Measurements from ENCODE around the gene SEMA3G.

Gene SEMA3G

DNA sequence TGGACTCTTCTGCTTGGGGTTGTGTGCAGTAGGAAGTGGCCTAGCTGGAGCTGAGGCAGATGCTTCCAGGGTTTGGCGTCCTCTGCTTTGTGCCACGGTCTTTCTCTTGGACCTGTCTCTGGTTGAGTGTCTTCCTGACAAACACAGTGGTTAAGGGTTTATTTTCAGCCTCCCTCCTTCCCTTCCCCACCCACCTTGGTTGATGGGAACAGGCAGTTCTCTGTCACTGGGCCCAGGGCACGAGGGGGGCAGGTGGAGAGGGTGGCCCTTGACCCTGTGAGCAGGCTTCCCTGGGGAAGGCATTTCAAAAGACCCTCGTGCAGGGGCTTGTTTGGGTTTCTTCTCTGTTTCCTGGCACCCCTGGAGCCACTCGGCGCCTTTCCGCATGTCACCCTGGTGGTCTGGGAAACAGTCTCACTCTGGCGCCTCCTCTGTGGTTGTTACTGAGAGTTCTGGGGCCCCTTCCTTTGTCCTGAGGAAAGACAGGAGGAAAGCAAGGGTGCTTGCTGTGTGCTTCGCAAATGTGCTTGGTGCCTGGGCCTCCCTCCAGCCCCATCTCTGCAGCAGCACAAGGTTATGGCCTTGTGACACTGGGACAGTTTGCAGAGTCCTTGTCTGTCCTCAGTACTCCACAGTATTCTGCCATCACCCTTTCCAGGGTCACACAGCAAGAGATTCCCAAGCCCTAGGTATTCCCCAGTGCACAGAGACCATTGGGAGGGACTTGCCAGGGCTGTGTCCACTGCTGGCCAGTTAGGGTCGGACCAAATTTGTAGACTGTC is 40.0 kb upstream of the SEMA3G start:
- ChIA-PET CTCF (no interaction called here), POLR2A (no interaction called here)
- TF ChIP-seq, protein P1, sequence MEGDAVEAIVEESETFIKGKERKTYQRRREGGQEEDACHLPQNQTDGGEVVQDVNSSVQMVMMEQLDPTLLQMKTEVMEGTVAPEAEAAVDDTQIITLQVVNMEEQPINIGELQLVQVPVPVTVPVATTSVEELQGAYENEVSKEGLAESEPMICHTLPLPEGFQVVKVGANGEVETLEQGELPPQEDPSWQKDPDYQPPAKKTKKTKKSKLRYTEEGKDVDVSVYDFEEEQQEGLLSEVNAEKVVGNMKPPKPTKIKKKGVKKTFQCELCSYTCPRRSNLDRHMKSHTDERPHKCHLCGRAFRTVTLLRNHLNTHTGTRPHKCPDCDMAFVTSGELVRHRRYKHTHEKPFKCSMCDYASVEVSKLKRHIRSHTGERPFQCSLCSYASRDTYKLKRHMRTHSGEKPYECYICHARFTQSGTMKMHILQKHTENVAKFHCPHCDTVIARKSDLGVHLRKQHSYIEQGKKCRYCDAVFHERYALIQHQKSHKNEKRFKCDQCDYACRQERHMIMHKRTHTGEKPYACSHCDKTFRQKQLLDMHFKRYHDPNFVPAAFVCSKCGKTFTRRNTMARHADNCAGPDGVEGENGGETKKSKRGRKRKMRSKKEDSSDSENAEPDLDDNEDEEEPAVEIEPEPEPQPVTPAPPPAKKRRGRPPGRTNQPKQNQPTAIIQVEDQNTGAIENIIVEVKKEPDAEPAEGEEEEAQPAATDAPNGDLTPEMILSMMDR (IDR thresholded peaks at IDR 0.05; ENCODE audit: insufficient read depth, low read length, missing control alignments), result no peak
- no peak for DNase-seq (ENCODE audit: low read depth, low spot score)
- H3K4me3 ChIP-seq (ENCODE audit: low read depth, low read length), result no peak overlapping the region

DNA sequence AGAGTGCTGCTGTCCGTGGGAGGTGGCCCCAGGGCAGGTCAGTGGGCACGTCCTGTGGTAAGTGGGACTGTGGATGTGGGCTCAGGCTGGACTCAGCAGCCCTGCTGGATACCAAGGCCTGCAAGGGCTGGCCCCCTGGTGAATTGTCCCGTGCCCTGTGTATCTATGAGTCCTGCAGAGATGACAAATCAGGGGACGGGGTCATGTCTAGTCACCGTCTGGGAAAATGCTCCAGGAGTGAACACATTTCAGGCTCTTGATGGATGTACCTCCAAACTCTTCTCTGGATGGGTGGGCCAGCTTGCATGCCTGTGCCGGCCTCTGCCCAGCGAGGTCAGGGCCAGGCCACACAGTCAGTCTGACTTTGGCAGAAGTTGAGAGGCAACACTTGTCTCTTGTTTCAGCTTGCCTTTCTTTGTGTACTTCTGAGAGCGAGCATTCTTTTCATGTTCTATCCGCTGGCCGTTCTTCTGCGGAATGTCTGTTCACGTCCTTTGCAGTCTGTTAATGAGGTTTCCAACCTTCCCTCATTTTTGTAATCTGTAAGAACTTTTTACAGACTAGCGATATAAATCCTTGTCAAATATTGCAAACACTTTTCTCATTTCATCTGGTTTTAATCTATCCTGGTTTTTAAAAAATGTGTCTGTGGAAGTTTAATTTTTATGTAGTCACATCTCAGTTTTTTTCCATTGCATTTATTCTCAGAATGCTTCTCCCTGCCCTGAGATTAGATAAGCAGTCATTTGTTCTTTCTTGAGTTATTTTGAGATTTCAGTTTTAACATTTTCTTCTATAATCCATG is 38.9 kb upstream of the SEMA3G start:
- TF ChIP-seq, protein P1 (IDR thresholded peaks at IDR 0.05; ENCODE audit: insufficient read depth, low read length, missing control alignments), result no peak
- POLR2A ChIA-PET, result no interaction called here
- H3K4me3 ChIP-seq (ENCODE audit: low read depth, low read length), result no peak overlapping the region
- CTCF ChIA-PET, result interaction anchor here (0.8 to 1.6 kb wide), 2 partner anchors 13 to 27 kb away, joined by 3 to 5 read pairs; no protein-coding TSS in a partner anchor
- peak; percentile 42 for DNase-seq (ENCODE audit: low read depth, low spot score)

DNA sequence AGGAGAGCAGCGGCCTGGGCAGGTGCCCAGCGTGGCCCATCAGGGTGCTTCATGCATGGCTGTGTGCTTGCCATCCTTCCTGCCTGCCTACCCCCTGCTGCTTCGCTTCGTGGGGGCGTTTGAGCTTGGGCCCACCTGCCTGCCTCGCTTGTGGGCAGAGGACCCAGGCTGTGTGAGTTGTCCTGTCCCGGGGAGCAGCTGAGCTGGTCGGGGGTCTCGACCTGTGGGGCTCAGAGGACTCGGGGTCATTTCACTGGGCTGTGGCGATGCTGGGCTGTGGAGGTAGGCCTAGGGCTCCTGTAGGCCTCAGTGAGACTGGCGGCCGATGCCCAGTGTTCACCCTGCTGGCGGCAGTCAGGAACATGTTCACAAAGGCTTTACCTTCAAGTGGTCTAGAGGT is 38.2 kb upstream of the SEMA3G start:
- no peak for DNase-seq (ENCODE audit: low read depth, low spot score)
- ChIA-PET POLR2A (no interaction called here), CTCF (interaction anchor here (0.8 to 3.3 kb wide), 3 partner anchors 11 to 26 kb away, joined by 3 to 19 read pairs (median 5); no protein-coding TSS in a partner anchor)
- TF ChIP-seq, protein P1 (IDR thresholded peaks at IDR 0.05; ENCODE audit: insufficient read depth, low read length, missing control alignments), result no peak
- H3K4me3 ChIP-seq (ENCODE audit: low read depth, low read length), result no peak overlapping the region

DNA sequence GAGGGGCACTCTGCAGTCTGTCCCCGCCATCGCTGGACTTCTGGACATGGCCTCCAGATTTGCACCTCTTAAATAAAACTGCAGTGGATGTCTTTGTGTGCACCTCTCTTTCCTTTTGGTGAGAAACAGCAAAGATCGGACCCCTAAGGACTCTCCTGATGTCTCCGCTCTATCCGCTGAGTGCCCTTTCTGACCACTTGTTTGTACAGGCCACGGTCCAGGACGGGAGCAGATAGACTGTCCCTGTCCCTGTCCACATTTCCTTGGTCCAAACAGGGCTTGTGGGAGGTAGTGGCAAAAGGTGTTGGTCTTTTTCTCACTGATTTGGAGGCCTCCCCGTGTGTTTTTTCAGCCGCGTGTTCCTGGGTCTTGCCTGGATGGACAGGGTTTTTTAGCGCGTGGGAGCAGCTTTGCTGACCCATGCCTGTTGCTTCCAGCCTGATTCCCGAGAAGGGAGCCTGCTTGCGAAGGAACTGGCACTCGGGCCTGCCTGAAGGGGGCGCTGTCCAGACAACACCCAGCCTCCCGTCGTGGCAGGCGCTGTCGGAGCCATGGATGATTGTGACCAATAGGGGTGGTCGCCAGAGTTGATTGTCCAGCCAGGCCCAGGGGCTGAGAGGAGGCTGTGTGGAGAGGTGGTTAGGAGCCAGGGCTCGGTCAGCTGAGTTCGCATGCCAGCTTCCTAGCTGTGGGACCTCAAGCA is 37.1 kb upstream of the SEMA3G start:
- TF ChIP-seq, protein P1 (IDR thresholded peaks at IDR 0.05; ENCODE audit: insufficient read depth, low read length, missing control alignments), result peak; percentile 55
- ChIA-PET CTCF (interaction anchor here (1.0 to 3.3 kb wide), 5 partner anchors 9 to 25 kb away, joined by 4 to 19 read pairs (median 5); no protein-coding TSS in a partner anchor), POLR2A (interaction anchor here (0.7 kb wide), 1 partner anchor 19 kb away, joined by 4 read pairs; no protein-coding TSS in a partner anchor)
- no peak overlapping the region for H3K4me3 ChIP-seq (ENCODE audit: low read depth, low read length)
- no peak for DNase-seq (ENCODE audit: low read depth, low spot score)

DNA sequence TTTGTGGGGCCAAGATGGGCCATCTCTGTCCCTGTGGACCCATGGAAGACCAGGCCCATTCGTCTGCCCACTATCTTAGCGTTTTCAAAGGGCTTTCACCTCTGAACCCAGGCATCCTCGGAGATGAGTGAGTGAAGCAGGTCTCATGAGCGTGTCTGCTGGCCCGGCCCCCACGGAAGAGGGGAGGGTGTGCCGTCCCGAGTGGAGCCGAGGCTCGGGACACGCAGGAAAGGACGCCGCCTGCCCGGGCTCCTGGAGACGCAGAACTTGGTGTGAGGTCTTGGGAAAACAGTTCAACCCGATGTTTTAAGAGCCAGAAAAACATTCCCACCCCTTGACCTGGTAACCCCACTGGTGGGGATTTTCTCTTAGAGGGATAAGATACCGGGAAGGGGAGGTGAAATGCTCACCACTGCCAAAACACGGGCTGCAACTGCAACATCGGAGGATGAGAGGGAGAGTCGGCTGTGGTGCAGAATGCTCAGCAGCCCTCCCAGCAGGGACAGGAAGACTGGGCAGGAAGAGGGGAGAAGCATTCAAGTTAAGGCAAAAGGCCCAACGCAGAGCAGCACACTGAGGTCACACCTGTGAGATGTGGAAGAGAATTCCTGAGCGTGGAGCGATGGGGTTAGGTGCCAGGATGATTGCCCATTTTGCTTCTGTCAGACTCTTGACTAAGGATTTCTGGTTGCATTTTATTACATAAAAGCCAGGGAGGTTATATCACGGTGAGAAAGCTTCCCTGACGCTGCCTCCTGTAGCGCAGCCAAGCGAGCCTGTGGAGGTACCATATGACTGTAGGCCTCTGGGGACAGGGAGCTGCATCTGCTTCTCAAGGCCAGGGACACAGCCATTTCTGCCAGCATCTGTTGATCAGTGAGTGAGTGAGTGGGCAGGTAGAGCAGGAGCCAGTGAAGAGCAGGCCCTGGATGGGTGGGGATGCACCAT is 36.1 kb upstream of the SEMA3G start:
- no peak for DNase-seq (ENCODE audit: low read depth, low spot score)
- ChIA-PET POLR2A (interaction anchor here (0.7 kb wide), 1 partner anchor 20 kb away, joined by 4 read pairs; no protein-coding TSS in a partner anchor), CTCF (interaction anchor here (1.0 to 3.3 kb wide), 4 partner anchors 9 to 14 kb away, joined by 4 to 19 read pairs (median 6); no protein-coding TSS in a partner anchor)
- no peak overlapping the region for H3K4me3 ChIP-seq (ENCODE audit: low read depth, low read length)
- TF ChIP-seq, protein P1 (IDR thresholded peaks at IDR 0.05; ENCODE audit: insufficient read depth, low read length, missing control alignments), result no peak
